ENCODE results near the gene RSPH3.

RSPH3 gene

DNA sequence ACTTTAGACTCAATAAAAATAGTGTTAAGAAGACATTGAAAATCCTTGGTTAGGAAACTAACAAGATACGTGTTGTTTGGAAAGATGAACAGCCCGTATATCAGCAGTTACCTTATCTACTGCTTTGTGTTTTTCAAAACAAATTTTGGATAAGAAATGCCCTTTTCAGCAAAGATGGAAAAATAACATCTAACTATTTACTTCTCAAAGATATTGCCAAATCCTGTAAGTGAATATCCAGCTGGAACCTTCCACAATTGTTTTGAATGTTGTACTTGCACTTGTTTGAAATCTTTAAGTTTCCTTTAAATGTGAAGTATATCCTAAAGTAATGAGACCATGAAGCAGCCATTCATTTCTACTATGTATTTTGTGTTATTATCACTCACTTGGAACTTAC lies 30.2 kb upstream of the RSPH3 start:
- TF ChIP-seq, protein P1, sequence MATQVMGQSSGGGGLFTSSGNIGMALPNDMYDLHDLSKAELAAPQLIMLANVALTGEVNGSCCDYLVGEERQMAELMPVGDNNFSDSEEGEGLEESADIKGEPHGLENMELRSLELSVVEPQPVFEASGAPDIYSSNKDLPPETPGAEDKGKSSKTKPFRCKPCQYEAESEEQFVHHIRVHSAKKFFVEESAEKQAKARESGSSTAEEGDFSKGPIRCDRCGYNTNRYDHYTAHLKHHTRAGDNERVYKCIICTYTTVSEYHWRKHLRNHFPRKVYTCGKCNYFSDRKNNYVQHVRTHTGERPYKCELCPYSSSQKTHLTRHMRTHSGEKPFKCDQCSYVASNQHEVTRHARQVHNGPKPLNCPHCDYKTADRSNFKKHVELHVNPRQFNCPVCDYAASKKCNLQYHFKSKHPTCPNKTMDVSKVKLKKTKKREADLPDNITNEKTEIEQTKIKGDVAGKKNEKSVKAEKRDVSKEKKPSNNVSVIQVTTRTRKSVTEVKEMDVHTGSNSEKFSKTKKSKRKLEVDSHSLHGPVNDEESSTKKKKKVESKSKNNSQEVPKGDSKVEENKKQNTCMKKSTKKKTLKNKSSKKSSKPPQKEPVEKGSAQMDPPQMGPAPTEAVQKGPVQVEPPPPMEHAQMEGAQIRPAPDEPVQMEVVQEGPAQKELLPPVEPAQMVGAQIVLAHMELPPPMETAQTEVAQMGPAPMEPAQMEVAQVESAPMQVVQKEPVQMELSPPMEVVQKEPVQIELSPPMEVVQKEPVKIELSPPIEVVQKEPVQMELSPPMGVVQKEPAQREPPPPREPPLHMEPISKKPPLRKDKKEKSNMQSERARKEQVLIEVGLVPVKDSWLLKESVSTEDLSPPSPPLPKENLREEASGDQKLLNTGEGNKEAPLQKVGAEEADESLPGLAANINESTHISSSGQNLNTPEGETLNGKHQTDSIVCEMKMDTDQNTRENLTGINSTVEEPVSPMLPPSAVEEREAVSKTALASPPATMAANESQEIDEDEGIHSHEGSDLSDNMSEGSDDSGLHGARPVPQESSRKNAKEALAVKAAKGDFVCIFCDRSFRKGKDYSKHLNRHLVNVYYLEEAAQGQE (IDR thresholded peaks at IDR 0.05; ENCODE audit: insufficient read depth in 1 of 2, low read depth in 2 of 2, low read length in 2 of 2): no peak
- TF ChIP-seq POLR2AphosphoS5 (IDR thresholded peaks at IDR 0.05; ENCODE audit: low read depth, low read length): no peak

DNA sequence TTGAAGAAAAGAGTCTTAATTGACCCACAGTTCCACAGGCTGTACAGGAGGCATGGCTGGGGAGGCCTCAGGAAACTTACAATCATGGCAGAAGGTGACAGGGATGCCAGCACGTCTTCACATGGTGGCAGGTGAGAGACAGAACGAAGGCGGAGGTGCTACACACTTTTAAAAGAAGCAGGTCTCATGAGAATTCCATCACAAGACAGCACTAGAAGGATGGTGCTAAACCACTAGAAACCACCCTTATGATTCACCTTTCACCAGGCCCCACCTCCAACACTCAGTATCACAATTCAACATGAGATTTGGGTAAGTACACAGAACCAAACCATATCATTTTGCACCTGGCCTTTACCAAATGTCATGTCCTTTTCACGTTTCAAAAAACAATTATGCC lies 23.9 kb upstream of the RSPH3 start:
- TF ChIP-seq, protein P1 (IDR thresholded peaks at IDR 0.05; ENCODE audit: insufficient read depth in 1 of 2, low read depth in 2 of 2, low read length in 2 of 2): no peak
- TF ChIP-seq TAF1 (IDR thresholded peaks at IDR 0.05; ENCODE audit: borderline replicate concordance, insufficient read depth, low read length) (no peak), SIN3A (IDR thresholded peaks at IDR 0.05; ENCODE audit: borderline replicate concordance, insufficient read depth, low read length) (no peak), FOXP2 (optimal IDR thresholded peaks at IDR 0.05; ENCODE audit: borderline replicate concordance, extremely low read depth, extremely low read length, insufficient read depth) (no peak), POLR2AphosphoS5 (IDR thresholded peaks at IDR 0.05; ENCODE audit: low read depth, low read length) (no peak)

DNA sequence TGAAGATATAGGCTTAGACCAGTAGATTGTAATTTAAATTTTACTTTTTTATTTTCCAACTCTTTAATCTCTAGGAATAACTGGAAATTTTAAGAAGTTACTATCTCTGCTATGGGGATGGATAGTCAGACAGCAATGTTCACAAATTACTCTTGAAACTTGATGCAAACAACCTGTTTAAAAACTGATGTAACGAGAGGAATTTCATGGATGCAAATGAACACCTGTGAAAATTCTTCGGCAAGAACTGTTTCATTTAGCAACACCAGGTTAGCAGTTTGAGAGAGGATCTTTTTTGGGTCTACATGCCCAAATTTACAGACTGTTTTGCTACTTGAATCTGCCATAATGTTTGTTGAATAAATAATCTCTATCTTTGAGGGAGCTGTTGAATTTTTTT lies 20.0 kb upstream of the RSPH3 start:
- no peak for TF ChIP-seq POLR2AphosphoS5 (IDR thresholded peaks at IDR 0.05; ENCODE audit: low read depth, low read length)
- no peak for TF ChIP-seq TAF1 (IDR thresholded peaks at IDR 0.05; ENCODE audit: borderline replicate concordance, insufficient read depth, low read length)
- TF ChIP-seq FOXP2 (optimal IDR thresholded peaks at IDR 0.05; ENCODE audit: borderline replicate concordance, extremely low read depth, extremely low read length, insufficient read depth): no peak
- no peak for TF ChIP-seq SIN3A (IDR thresholded peaks at IDR 0.05; ENCODE audit: borderline replicate concordance, insufficient read depth, low read length)
- TF ChIP-seq, protein P1 (IDR thresholded peaks at IDR 0.05; ENCODE audit: insufficient read depth in 1 of 2, low read depth in 2 of 2, low read length in 2 of 2): no peak

DNA sequence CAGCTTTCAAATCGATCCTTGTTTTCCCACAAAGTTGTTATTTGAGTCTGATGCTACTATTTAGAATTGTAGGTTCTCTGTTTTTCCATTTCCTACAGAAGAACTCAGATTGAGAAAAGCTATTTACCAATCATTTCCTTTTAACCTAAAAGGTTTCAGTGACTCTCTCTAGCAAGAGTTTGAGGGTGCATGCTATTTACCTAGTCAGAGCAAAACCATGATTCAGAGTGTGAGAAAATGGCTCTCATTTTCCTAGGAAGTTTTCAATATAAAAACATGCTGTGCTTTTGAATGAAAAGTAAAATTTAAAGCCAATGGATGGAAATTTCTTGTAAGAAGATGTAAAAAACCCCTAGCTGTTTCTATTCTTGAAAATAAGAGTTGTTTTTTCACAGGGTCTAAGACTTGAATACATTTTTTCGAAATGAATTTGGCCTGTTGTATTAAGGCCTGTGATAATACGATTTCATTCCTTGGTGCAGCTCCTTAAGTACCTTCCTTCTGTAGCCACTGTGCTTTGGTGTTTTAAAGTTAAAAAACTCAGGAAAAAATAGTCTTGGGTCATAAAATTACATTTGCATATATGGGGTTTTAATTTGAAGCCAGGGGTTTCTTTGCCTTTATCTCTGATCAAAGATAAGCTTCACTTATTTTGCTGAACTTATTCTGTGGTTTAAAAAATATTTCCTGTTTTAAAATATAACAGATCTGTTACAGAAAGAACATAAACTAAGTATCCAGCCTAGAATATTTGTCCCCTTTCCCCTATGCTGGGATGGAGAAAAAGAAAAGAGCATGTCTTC lies 18.0 kb upstream of the RSPH3 start:
- no peak for TF ChIP-seq POLR2AphosphoS5 (IDR thresholded peaks at IDR 0.05; ENCODE audit: low read depth, low read length)
- no peak for TF ChIP-seq FOXP2 (optimal IDR thresholded peaks at IDR 0.05; ENCODE audit: borderline replicate concordance, extremely low read depth, extremely low read length, insufficient read depth)
- no peak for TF ChIP-seq TAF1 (IDR thresholded peaks at IDR 0.05; ENCODE audit: borderline replicate concordance, insufficient read depth, low read length)
- TF ChIP-seq SIN3A (IDR thresholded peaks at IDR 0.05; ENCODE audit: borderline replicate concordance, insufficient read depth, low read length): no peak
- TF ChIP-seq, protein P1 (IDR thresholded peaks at IDR 0.05; ENCODE audit: insufficient read depth in 1 of 2, low read depth in 2 of 2, low read length in 2 of 2): no peak

DNA sequence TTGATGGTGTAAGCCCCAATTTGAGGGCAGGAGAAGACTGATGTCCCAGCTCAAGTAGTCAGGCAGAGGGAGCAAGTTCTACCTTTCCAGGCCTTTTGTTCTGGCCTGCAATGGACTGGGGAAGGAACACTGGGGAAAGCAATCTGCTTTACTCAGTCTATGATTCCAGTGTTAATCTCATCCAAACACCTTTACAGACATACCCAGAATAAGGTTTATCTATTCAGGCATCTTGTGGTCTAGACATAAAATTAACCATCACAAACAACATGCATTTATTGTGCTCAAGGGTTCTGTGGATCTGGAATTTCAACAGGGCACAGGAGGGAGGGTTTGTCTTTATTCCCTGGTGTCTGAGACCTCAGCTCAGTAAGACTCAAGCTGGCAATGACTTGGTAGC lies 14.4 kb upstream of the RSPH3 start:
- TF ChIP-seq SIN3A (IDR thresholded peaks at IDR 0.05; ENCODE audit: borderline replicate concordance, insufficient read depth, low read length) (no peak), POLR2AphosphoS5 (IDR thresholded peaks at IDR 0.05; ENCODE audit: low read depth, low read length) (no peak), FOXP2 (optimal IDR thresholded peaks at IDR 0.05; ENCODE audit: borderline replicate concordance, extremely low read depth, extremely low read length, insufficient read depth) (no peak), TAF1 (IDR thresholded peaks at IDR 0.05; ENCODE audit: borderline replicate concordance, insufficient read depth, low read length) (no peak)
- TF ChIP-seq, protein P1 (IDR thresholded peaks at IDR 0.05; ENCODE audit: insufficient read depth in 1 of 2, low read depth in 2 of 2, low read length in 2 of 2): no peak

Measured in PFSK-1 (cell line).